A549 (cell line): ENCODE results near the gene ACVR1. TPM values are rescaled to one million over a fixed set of nuclear protein-coding genes. Genes with fewer than 3 reads are reported as not detected.

Experiments
- ATAC-seq, 2 experiments: fragments of 200-7000 bp in 1 of 2; fragments of >200 bp in 1 of 2; cut with Nextera tagmentation in 1 of 2; cut with Tn5 transposase in 1 of 2; 3 replicates each; pipeline versions ENCODE4 v1.8.0 to v1.9.1; 2018 to 2020; ENCODE audit warnings: mild to moderate bottlenecking in 1 of 2, moderate library complexity in 1 of 2
- CTCF ChIA-PET: fragments of 300-600 bp; sonication (Branson Sonifier 250); formaldehyde crosslinking; extraction: SDS; loops from one replicate; lab custom pipeline; 2021; ENCODE audit warnings: antibody characterized with exemption, inconsistent platforms; lab: Yijun Ruan, JAX
- POLR2A ChIA-PET: fragments of 350-600 bp; formaldehyde crosslinking; extraction: SDS; loops from one replicate; lab custom pipeline; 2021; ENCODE audit warnings: antibody characterized with exemption, inconsistent platforms; lab: Yijun Ruan, JAX
- DNase-seq, 2 experiments: peaks; one replicate each; pipeline versions ENCODE4 v3.0.0 to v3.0.0-alpha.2; 2011 to 2016; ENCODE audit warnings: low read depth in 1 of 2, low spot score in 1 of 2
- FAIRE-seq: peaks from 2 replicates; lab custom pipeline; 2011; peaks lifted over from hg19 to GRCh38; lab: Jason Lieb, UNC
- H3K27ac ChIP-seq, 2 experiments: fragments of >200 bp; sonication (Bioruptor Twin); formaldehyde crosslinking; 3 replicates each; pipeline ENCODE4 v1.5.1; 2016 to 2017
- H3K4me1 ChIP-seq: fragments of >200 bp; sonication (Bioruptor Twin); formaldehyde crosslinking; 3 replicates; pipeline ENCODE4 v1.6.1; 2016
- H3K4me2 ChIP-seq: fragments of >200 bp; sonication (Bioruptor Twin); formaldehyde crosslinking; 3 replicates; pipeline ENCODE4 v1.6.1; 2016
- H3K4me3 ChIP-seq: fragments of >200 bp; sonication (Bioruptor Twin); formaldehyde crosslinking; 3 replicates; pipeline ENCODE4 v1.5.1; 2016
- H3K9me3 ChIP-seq: fragments of >200 bp; sonication (Bioruptor Twin); formaldehyde crosslinking; 3 replicates; pipeline ENCODE4 v1.6.1; 2016
- BCL3 ChIP-seq: fragments of >200 bp; sonication (Bioruptor Twin); formaldehyde crosslinking; IDR thresholded peaks from 3 replicates; pipeline ENCODE4 v1.6.1; 2016
- CHD4 ChIP-seq: fragments of 200-600 bp; sonication (generic); IDR thresholded peaks from 2 replicates; pipeline ENCODE4 v1.6.1; 2016; ENCODE audit warnings: antibody characterized with exemption, mild to moderate bottlenecking, borderline replicate concordance
- HDAC2 ChIP-seq: fragments of 200-600 bp; sonication (generic); IDR thresholded peaks from 2 replicates; pipeline ENCODE4 v1.6.1; 2016
- HEYL ChIP-seq: fragments of 250-450 bp; sonication (Bioruptor Pico); IDR thresholded peaks from 2 replicates; pipeline ENCODE4 v1.8.0; 2021; ENCODE audit warnings: mild to moderate bottlenecking, moderate library complexity
- KDM1A ChIP-seq: fragments of 200-600 bp; sonication (generic); IDR thresholded peaks from 2 replicates; pipeline ENCODE4 v1.6.1; 2016; ENCODE audit warnings: low read depth, mild to moderate bottlenecking
- KDM5A ChIP-seq: fragments of 200-600 bp; sonication (generic); IDR thresholded peaks from 2 replicates; pipeline ENCODE4 v1.6.1; 2016; ENCODE audit warnings: antibody characterized with exemption, mild to moderate bottlenecking
- MAFK ChIP-seq: fragments of 450-650 bp; IDR thresholded peaks from 2 replicates; pipeline ENCODE4 v1.6.1; 2014; ENCODE audit not compliant: partially characterized antibody
- NPAS2 ChIP-seq: fragments of 250-450 bp; sonication (Bioruptor Pico); IDR thresholded peaks from 2 replicates; pipeline ENCODE4 v1.8.0; 2022; ENCODE audit warnings: mild to moderate bottlenecking, moderate library complexity, borderline replicate concordance
- POLR2A ChIP-seq: IDR thresholded peaks from 2 replicates; pipeline ENCODE4 v1.6.1; 2012; ENCODE audit warnings: mild to moderate bottlenecking, low read length
- RAD21 ChIP-seq, 2 experiments: fragments of >200 bp in 1 of 2; sonication (Bioruptor Twin) in 1 of 2; formaldehyde crosslinking in 1 of 2; IDR thresholded peaks in 1 of 2; conservative IDR thresholded peaks in 1 of 2; 2 replicates in 1 of 2; 3 replicates in 1 of 2; pipeline ENCODE4 v1.6.1; 2012 to 2018; ENCODE audit warnings: inconsistent platforms in 1 of 2
- ZNF302 ChIP-seq: fragments of 250-450 bp; sonication (Bioruptor Pico); IDR thresholded peaks from 2 replicates; pipeline ENCODE4 v1.9.0; 2021; ENCODE audit warnings: inconsistent platforms, mild to moderate bottlenecking, moderate library complexity
- WGBS: methylation state at CpG from one replicate; pipeline ENCODE4 v1.1.6; 2017; ENCODE audit errors: missing lambda C conversion rate; 5-methylcytosine and 5-hydroxymethylcytosine counted together
- polyA plus RNA-seq, 4 experiments: library from polyadenylated mRNA; depleted of rRNA in 3 of 4; stranded (reverse); fragments of >200 nt; fragmentation: RNase III in 1 of 4; extraction: RNeasy Plus Mini Kit Qiagen cat#74134 plus additional on column Dnase treatment in 1 of 4; gene quantifications; 2 replicates in 3 of 4; 3 replicates in 1 of 4; pipeline ENCODE4 v1.2.3, GENCODE V29; 2011 to 2017

ACVR1 gene
- polyA plus RNA-seq, 2 of the 4 experiments (the other 2 are of a cell fraction): 14.6 to 21.6 TPM

DNA sequence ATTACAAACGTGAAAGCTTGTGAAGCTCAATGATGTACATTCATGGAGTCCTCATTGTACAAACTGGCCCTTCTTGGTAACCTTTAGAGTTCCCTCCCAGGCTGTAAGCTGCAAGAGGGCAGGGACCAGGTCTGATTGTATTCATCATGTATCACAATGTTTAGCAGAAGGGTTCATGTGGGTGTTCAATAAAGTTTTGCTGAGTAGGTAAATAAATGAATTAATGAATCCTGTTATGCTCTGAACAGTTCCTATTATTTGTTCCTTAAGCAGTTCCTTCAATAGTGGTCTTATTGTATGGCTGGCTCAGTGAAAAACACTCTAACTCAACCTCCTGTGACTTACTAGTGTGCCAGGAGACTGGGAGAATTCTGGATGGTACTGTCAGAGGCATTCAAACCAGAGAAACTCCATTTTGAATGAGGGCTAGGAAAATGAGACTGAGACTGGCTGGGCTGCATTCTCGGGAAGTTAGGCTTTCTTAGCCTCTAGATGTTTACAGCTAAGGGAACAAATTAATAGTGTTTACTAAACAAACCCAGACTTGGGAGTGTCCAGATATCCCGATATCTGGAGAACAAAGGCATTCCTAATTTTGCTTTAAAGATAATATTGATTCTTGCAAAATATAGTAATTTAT is 1.8 kb upstream of the ACVR1 start:
- no peak overlapping the region for H3K4me3 ChIP-seq
- peak overlapping the region; percentile 98; the same call in 2 of the 3 replicates for H3K4me2 ChIP-seq
- ATAC-seq (no peak), FAIRE-seq (no peak)
- CTCF ChIA-PET: interaction anchor here (1.4 kb wide), 2 partner anchors 90 to 103 kb away, joined by 3 read pairs; no protein-coding TSS in a partner anchor
- H3K27ac ChIP-seq: no peak overlapping the region
- TF ChIP-seq MAFK (peak; percentile 75), HDAC2 (no peak)
- TF ChIP-seq, all 56 proteins: peak for 1
- POLR2A ChIA-PET: no interaction called here
- Histone ChIP-seq H3K4me1 (peaks cover 42% of the 10 kb centered on the region), H3K9me3 (no peaks in the 10 kb centered on the region)
- no peak for DNase-seq
- WGBS: 88% methylated on average over 3 of the region's 3 CpGs

- no peak for FAIRE-seq
- ATAC-seq: no peak
- no peak for DNase-seq
- CTCF ChIA-PET: interaction anchor here (0.8 to 2.4 kb wide), 21 partner anchors 8 to 104 kb away, joined by 3 to 20 read pairs (median 5); no protein-coding TSS in a partner anchor
- 4% methylated on average over 12 of the region's 12 CpGs for WGBS
- POLR2A ChIA-PET: interaction anchor here (0.8 to 1.7 kb wide), 9 partner anchors 10 to 92 kb away, joined by 3 to 17 read pairs (median 5); no protein-coding TSS in a partner anchor
- H3K4me2 ChIP-seq: peak overlapping the region; percentile 98
- H3K4me3 ChIP-seq: peak overlapping the region; percentile 98
- H3K9me3 ChIP-seq: no peaks in the 10 kb centered on the region
- no peak for TF ChIP-seq RAD21 (conservative IDR thresholded peaks at IDR 0.05 in 1 of 2, IDR thresholded peaks at IDR 0.05 in 1 of 2)
- TF ChIP-seq HEYL: no peak
- TF ChIP-seq NPAS2 (CRISPR knock-in tag): no peak
- TF ChIP-seq ZNF302 (CRISPR knock-in tag): no peak
- no peak for TF ChIP-seq KDM1A
- no peak for TF ChIP-seq BCL3
- TF ChIP-seq CHD4: no peak
- peak overlapping the region; percentile 97 to 98 for H3K27ac ChIP-seq
- H3K4me1 ChIP-seq: peaks cover 40% of the 10 kb centered on the region
Observed at GRCh38 chr2:157876786-157877138, 632 bp upstream of the ACVR1 start.

DNA sequence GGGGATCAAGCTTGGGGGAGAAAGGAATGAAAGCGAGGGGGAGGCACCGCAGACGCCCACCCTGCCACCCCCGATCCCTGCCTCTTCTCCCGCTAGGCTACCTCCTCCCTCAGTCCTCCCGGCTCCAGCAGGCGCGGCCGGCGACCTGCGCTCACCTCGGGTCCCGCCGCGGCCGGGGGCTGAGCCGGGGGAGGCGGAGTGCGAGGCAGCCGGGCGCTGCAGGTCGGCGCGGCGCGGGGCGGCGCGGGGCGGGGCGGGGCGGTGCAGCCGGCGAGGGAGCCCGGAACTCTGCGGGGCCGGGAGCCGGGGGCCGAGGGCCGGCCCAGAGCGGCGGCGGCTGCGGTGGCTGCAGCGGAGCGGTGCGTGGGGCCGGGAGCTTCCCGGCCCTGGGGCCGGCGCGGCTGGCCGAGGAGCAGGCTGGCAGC is 477 bp downstream of the ACVR1 start:
- CTCF ChIA-PET: interaction anchor here (0.9 to 2.4 kb wide), 16 partner anchors 8 to 103 kb away, joined by 3 to 20 read pairs (median 6); no protein-coding TSS in a partner anchor
- H3K4me2 ChIP-seq: peak overlapping the region; percentile 99
- POLR2A ChIA-PET: interaction anchor here (0.6 to 1.7 kb wide), 11 partner anchors 8 to 597 kb away, joined by 3 to 17 read pairs (median 5); no protein-coding TSS in a partner anchor

GRCh38 chr2:157874997-157875640 is 1.0 kb downstream of the ACVR1 start:
- peak in 1 of 2 experiments; percentile 14 for DNase-seq
- 8% methylated on average over 16 of the region's 21 CpGs for WGBS
- peak overlapping the region; percentile 98 for H3K4me3 ChIP-seq
- ChIA-PET POLR2A (interaction anchor here (0.6 to 1.6 kb wide), 7 partner anchors 20 to 598 kb away, joined by 3 to 7 read pairs (median 4); no protein-coding TSS in a partner anchor), CTCF (interaction anchor here (1.0 to 2.4 kb wide), 5 partner anchors 20 to 98 kb away, joined by 4 to 20 read pairs (median 10); no protein-coding TSS in a partner anchor)
- no peak for FAIRE-seq
- H3K9me3 ChIP-seq: no peaks in the 10 kb centered on the region
- H3K4me1 ChIP-seq: peaks cover 25% of the 10 kb centered on the region
- no peak for TF ChIP-seq BCL3
- peak overlapping the region; percentile 97 to 98 for H3K27ac ChIP-seq
- peak overlapping the region; percentile 99 for H3K4me2 ChIP-seq
- peak in 1 of 2 experiments; percentile 8; a peak in 3 of 6 replicates for ATAC-seq

More for the DNA sequence above, 477 bp downstream of the ACVR1 start:
- H3K27ac ChIP-seq: peak overlapping the region; percentile 97 to 98
- no CpG with 5 or more reads among the region's 53 CpGs for WGBS
- H3K4me3 ChIP-seq: peak overlapping the region; percentile 98
- peaks cover 29% of the 10 kb centered on the region for H3K4me1 ChIP-seq
- TF ChIP-seq POLR2A: peak; percentile 17; the same call in 1 of the 2 replicates
- TF ChIP-seq KDM5A: no peak
- FAIRE-seq (no peak), DNase-seq (peak in 1 of 2 experiments; percentile 27), ATAC-seq (peak; percentile 57 to 70)
- no peaks in the 10 kb centered on the region for H3K9me3 ChIP-seq
